Upper lobe of right lung (tissue), 1 donor: Measurements from ENCODE around the gene DIP2C. TPM values are rescaled to one million over a fixed set of nuclear protein-coding genes. Genes with fewer than 3 reads are reported as not detected.

Experiments used
- ATAC-seq: fragments of 200-7000 bp; cut with Tn5 transposase; one replicate; pipeline ENCODE4 v1.9.1; 2020; ENCODE audit warnings: mild to moderate bottlenecking, moderate library complexity
- DNase-seq: peaks from one replicate; pipeline ENCODE4 v3.0.0-alpha.2; 2020
- H3K27ac ChIP-seq: fragments of 200-600 bp; one replicate; pipeline ENCODE4 v1.8.0; 2022
- H3K27me3 ChIP-seq: fragments of 200-600 bp; one replicate; pipeline ENCODE4 v1.8.0; 2022; ENCODE audit warnings: mild to moderate bottlenecking
- H3K36me3 ChIP-seq: fragments of 200-600 bp; one replicate; pipeline ENCODE4 v1.8.0; 2022
- H3K4me1 ChIP-seq: fragments of 200-600 bp; one replicate; pipeline ENCODE4 v1.8.0; 2022
- H3K4me3 ChIP-seq: fragments of 200-600 bp; one replicate; pipeline ENCODE4 v1.8.0; 2022; ENCODE audit warnings: mild to moderate bottlenecking
- H3K9me3 ChIP-seq: fragments of 200-600 bp; one replicate; pipeline ENCODE4 v1.8.0; 2022
- CTCF ChIP-seq: fragments of 200-600 bp; IDR thresholded peaks from one replicate; pipeline ENCODE4 v1.8.0; 2022; ENCODE audit warnings: antibody characterized with exemption
- intact Hi-C: fragments of 100-400 bp; cut with DNase I; formaldehyde crosslinking; loops from one replicate; pipeline ENCODE4 v1.11.0; 2022
- total RNA-seq: library from RNA; stranded (reverse); fragmentation: NEBNext Ultra II Directional; extraction: Animal tissue kit (Norgen Biotek cat#: 25700); gene quantifications from one replicate; pipeline ENCODE4 v1.2.1, GENCODE V29; 2021
- donor health status: DM: no; HTN: yes; CAD: no; lungs with severe emphysema.

DIP2C gene
- total RNA-seq, 1 donor from 2014 or later: 17.3 TPM

GRCh38 chr10:287814-288213 lies 401.7 kb downstream of the DIP2C start:
- H3K36me3 ChIP-seq: peaks cover 6% of the 10 kb centered on the region
- intact Hi-C loops: no loop called here
- H3K27ac ChIP-seq: no peak overlapping the region

GRCh38 chr10:287026-287709 lies 402.3 kb downstream of the DIP2C start:
- no peak overlapping the region for H3K27ac ChIP-seq
- no peak for DNase-seq
- no peaks in the 10 kb centered on the region for H3K9me3 ChIP-seq
- H3K36me3 ChIP-seq: peaks cover 12% of the 10 kb centered on the region
- intact Hi-C loops: no loop called here
- no peaks in the 10 kb centered on the region for H3K4me1 ChIP-seq
- ATAC-seq: no peak
- no peak for TF ChIP-seq CTCF
- H3K27me3 ChIP-seq: no peaks in the 10 kb centered on the region
- H3K4me3 ChIP-seq: no peak overlapping the region

More at GRCh38 chr10:287814-288213, 401.7 kb downstream of the DIP2C start:
- no peak for ATAC-seq
- Histone ChIP-seq H3K27me3 (no peaks in the 10 kb centered on the region), H3K9me3 (no peaks in the 10 kb centered on the region), H3K4me3 (no peak overlapping the region), H3K4me1 (no peaks in the 10 kb centered on the region)
- no peak for DNase-seq
- no peak for TF ChIP-seq CTCF

GRCh38 chr10:285216-285615 lies 404.3 kb downstream of the DIP2C start:
- Histone ChIP-seq H3K27me3 (no peaks in the 10 kb centered on the region), H3K4me3 (no peak overlapping the region), H3K9me3 (no peaks in the 10 kb centered on the region), H3K27ac (no peak overlapping the region), H3K4me1 (no peaks in the 10 kb centered on the region), H3K36me3 (peaks cover 25% of the 10 kb centered on the region)
- ATAC-seq (no peak), DNase-seq (no peak)
- intact Hi-C loops: no loop called here
- TF ChIP-seq CTCF: no peak

GRCh38 chr10:283916-284356 lies 405.5 kb downstream of the DIP2C start:
- intact Hi-C loops: no loop called here
- Histone ChIP-seq H3K9me3 (no peaks in the 10 kb centered on the region), H3K4me3 (no peak overlapping the region), H3K27ac (no peak overlapping the region), H3K36me3 (peaks cover 32% of the 10 kb centered on the region), H3K27me3 (no peaks in the 10 kb centered on the region), H3K4me1 (no peaks in the 10 kb centered on the region)
- DNase-seq (no peak), ATAC-seq (no peak)
- no peak for TF ChIP-seq CTCF

GRCh38 chr10:283140-283479 lies 406.4 kb downstream of the DIP2C start:
- intact Hi-C loops: no loop called here
- Histone ChIP-seq H3K27ac (no peak overlapping the region), H3K27me3 (no peaks in the 10 kb centered on the region), H3K36me3 (peaks cover 39% of the 10 kb centered on the region), H3K9me3 (no peaks in the 10 kb centered on the region), H3K4me1 (no peaks in the 10 kb centered on the region), H3K4me3 (no peak overlapping the region)
- TF ChIP-seq CTCF: no peak
- no peak for ATAC-seq
- DNase-seq: no peak
